Erythroblast (primary cell): ENCODE results near the gene PCDHGB5.

Experiments
- GATA1 ChIP-seq: IDR thresholded peaks from 2 replicates; pipeline ENCODE4 v1.6.1; 2011; ENCODE audit warnings: low read depth, mild to moderate bottlenecking, control low read depth, low read length, moderate library complexity
- POLR2A ChIP-seq: IDR thresholded peaks from 2 replicates; pipeline ENCODE4 v1.6.1; 2011; ENCODE audit warnings: mild to moderate bottlenecking, low read length

DNA sequence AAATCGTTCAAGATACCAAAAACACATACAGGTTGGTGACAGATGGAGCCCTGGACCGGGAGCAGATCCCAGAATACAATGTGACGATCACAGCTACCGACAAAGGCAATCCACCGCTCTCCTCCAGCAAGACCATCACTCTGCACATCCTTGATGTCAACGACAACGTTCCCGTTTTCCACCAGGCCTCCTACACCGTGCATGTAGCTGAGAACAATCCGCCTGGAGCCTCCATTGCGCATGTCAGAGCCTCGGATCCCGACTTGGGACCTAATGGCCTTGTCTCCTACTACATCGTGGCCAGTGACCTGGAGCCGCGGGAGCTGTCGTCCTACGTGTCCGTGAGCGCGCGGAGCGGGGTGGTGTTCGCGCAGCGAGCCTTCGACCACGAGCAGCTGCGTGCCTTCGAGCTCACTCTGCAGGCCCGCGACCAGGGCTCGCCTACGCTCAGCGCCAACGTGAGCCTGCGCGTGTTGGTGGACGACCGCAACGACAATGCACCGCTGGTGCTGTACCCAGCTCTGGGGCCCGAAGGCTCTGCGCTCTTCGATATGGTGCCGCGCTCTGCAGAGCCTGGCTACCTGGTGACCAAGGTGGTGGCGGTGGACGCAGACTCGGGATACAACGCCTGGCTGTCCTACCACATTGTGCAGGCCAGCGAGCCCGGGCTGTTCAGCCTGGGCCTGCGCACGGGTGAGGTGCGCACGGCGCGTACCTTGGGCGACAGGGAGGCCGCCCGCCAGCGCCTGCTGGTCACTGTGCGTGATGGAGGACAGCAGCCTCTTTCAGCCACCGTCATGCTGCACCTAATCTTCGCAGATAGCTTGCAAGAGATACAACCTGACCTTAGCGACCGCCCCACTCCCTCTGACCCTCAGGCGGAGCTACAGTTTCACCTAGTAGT, 25.9 kb upstream of the PCDHGB5 start:
- TF ChIP-seq POLR2A (no peak), GATA1 (no peak)
